Measurements from ENCODE around the gene MAD1L1.
"Not testable (repeated sequence)": the region's sequence is repeated elsewhere in the genome, so short reads cannot be mapped to it uniquely, and the experiment has no call there.

DNA sequence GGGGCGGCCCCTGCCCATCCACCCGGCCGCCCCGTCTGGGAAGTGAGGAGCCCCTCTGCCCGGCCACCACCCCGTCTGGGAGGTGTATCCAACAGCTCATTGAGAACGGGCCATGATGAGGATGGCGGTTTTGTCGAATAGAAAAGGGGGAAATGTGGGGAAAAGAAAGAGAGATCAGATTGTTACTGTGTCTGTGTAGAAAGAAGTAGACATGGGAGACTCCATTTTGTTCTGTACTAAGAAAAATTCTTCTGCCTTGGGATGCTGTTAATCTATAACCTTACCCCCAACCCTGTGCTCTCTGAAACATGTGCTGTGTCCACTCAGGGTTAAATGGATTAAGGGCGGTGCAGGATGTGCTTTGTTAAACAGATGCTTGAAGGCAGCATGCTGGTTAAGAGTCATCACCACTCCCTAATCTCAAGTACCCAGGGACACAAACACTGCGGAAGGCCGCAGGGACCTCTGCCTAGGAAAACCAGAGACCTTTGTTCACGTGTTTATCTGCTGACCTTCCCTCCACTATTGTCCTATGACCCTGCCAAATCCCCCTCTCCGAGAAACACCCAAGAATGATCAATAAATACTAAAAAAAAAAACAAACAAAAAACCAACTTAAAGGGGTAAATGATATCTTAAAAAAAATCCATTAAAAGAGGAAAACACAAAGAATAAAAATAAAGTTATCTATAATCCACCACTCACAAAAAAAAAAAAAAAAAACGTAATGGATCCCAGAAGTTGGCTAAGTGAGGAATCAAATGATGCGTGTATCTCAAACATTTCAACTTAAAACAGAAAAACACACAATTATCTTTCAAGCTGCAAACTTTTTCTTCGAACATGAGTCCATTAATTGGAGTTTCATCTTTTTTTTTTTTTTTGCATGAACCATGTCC is 70.5 kb downstream of the MAD1L1 start:
- TF ChIP-seq, protein P1, sequence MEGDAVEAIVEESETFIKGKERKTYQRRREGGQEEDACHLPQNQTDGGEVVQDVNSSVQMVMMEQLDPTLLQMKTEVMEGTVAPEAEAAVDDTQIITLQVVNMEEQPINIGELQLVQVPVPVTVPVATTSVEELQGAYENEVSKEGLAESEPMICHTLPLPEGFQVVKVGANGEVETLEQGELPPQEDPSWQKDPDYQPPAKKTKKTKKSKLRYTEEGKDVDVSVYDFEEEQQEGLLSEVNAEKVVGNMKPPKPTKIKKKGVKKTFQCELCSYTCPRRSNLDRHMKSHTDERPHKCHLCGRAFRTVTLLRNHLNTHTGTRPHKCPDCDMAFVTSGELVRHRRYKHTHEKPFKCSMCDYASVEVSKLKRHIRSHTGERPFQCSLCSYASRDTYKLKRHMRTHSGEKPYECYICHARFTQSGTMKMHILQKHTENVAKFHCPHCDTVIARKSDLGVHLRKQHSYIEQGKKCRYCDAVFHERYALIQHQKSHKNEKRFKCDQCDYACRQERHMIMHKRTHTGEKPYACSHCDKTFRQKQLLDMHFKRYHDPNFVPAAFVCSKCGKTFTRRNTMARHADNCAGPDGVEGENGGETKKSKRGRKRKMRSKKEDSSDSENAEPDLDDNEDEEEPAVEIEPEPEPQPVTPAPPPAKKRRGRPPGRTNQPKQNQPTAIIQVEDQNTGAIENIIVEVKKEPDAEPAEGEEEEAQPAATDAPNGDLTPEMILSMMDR (tag by site-specific recombination; IDR thresholded peaks at IDR 0.05), result not testable (repeated sequence)
- TF ChIP-seq ZBTB7A (tag by site-specific recombination; IDR thresholded peaks at IDR 0.05; ENCODE audit: low read depth); ZNF274 (IDR thresholded peaks at IDR 0.05; ENCODE audit: low read length); ZNF274 (tag by site-specific recombination; IDR thresholded peaks at IDR 0.05; ENCODE audit: borderline replicate concordance); ZNF600 (tag by site-specific recombination; IDR thresholded peaks at IDR 0.05); YY1 (tag by site-specific recombination; IDR thresholded peaks at IDR 0.05); ZNF510 (tag by site-specific recombination; IDR thresholded peaks at IDR 0.05; ENCODE audit: insufficient replicate concordance); REPIN1 (tag by site-specific recombination; IDR thresholded peaks at IDR 0.05; ENCODE audit: low read depth); ZNF169 (tag by site-specific recombination; IDR thresholded peaks at IDR 0.05); ZBTB8A (tag by site-specific recombination; IDR thresholded peaks at IDR 0.05); YY2 (tag by site-specific recombination; IDR thresholded peaks at IDR 0.05): not testable (repeated sequence)
- TF ChIP-seq, protein P2, sequence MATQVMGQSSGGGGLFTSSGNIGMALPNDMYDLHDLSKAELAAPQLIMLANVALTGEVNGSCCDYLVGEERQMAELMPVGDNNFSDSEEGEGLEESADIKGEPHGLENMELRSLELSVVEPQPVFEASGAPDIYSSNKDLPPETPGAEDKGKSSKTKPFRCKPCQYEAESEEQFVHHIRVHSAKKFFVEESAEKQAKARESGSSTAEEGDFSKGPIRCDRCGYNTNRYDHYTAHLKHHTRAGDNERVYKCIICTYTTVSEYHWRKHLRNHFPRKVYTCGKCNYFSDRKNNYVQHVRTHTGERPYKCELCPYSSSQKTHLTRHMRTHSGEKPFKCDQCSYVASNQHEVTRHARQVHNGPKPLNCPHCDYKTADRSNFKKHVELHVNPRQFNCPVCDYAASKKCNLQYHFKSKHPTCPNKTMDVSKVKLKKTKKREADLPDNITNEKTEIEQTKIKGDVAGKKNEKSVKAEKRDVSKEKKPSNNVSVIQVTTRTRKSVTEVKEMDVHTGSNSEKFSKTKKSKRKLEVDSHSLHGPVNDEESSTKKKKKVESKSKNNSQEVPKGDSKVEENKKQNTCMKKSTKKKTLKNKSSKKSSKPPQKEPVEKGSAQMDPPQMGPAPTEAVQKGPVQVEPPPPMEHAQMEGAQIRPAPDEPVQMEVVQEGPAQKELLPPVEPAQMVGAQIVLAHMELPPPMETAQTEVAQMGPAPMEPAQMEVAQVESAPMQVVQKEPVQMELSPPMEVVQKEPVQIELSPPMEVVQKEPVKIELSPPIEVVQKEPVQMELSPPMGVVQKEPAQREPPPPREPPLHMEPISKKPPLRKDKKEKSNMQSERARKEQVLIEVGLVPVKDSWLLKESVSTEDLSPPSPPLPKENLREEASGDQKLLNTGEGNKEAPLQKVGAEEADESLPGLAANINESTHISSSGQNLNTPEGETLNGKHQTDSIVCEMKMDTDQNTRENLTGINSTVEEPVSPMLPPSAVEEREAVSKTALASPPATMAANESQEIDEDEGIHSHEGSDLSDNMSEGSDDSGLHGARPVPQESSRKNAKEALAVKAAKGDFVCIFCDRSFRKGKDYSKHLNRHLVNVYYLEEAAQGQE (tag by site-specific recombination; IDR thresholded peaks at IDR 0.05), result not testable (repeated sequence)

Data from HEK293 (cell line).